ENCODE results near the gene SF1. TPM values are rescaled to one million over a fixed set of nuclear protein-coding genes. Genes with fewer than 3 reads are reported as not detected.

Gene SF1
- total RNA-seq, 2 donors from 2014 or later, result 150 to 470 TPM

- no peaks in the 10 kb centered on the region for H3K27me3 ChIP-seq
- H3K4me3 ChIP-seq, result no peak overlapping the region
- ATAC-seq (no peak), DNase-seq (no peak)
- no peak overlapping the region for H3K27ac ChIP-seq
- TF ChIP-seq CTCF (IDR thresholded peaks at IDR 0.05) (no peak), POLR2A (IDR thresholded peaks at IDR 0.05) (no peak)
- H3K36me3 ChIP-seq (replicated peaks in 1 of 2; ENCODE audit: insufficient read depth in 1 of 2, low read depth in 2 of 2), result peaks cover 8 to 13% of the 10 kb centered on the region in 2 donors
- 71 to 73% methylated on average over 7 of the region's 7 CpGs for WGBS, 2 donors
- H3K4me1 ChIP-seq, result peaks cover 9% of the 10 kb centered on the region
- no peaks in the 10 kb centered on the region for H3K9me3 ChIP-seq
- intact Hi-C loops (cut with DNase I), result no loop called here
Observed at GRCh38 chr11:64760759-64761420, 17.5 kb downstream of the SF1 start.

- H3K4me3 ChIP-seq, result no peak within 1 kb of the TSS
- no peak for TF ChIP-seq POLR2A (IDR thresholded peaks at IDR 0.05)
- no peak for TF ChIP-seq CTCF (IDR thresholded peaks at IDR 0.05)
- H3K27ac ChIP-seq, result no peak within 1 kb of the TSS
- H3K36me3 ChIP-seq (replicated peaks in 1 of 2; ENCODE audit: insufficient read depth in 1 of 2, low read depth in 2 of 2), result peaks cover 4 to 6% of the 10 kb centered on the region in 2 donors
- WGBS, 2 donors, result 66 to 75% methylated on average over 20 to 24 of the region's 24 CpGs
- no peaks in the 10 kb centered on the region for H3K27me3 ChIP-seq
- intact Hi-C loops (cut with DNase I), result no loop called here
- no peaks in the 10 kb centered on the region for H3K9me3 ChIP-seq
- ATAC-seq, result peak; percentile 33
- DNase-seq, result peak in 3 of 4 donors; percentile 27 to 51 (median 51)
- peaks cover 9% of the 10 kb centered on the region for H3K4me1 ChIP-seq
Observed at GRCh38 chr11:64759722-64760719, 18.3 kb downstream of the SF1 start, which contains the start of gene PYGM. TSS of gene PYGM (minus strand) at chr11:64759974. CDS start at chr11:64759898, 76 bp downstream.

GRCh38 chr11:64759131-64759721 is 19.1 kb downstream of the SF1 start:
- Histone ChIP-seq H3K4me1 (peaks cover 9% of the 10 kb centered on the region), H3K27ac (no peak overlapping the region), H3K27me3 (no peaks in the 10 kb centered on the region), H3K36me3 (replicated peaks in 1 of 2; ENCODE audit: insufficient read depth in 1 of 2, low read depth in 2 of 2) (peaks cover 0 to 2% of the 10 kb centered on the region in 2 donors), H3K4me3 (no peak overlapping the region), H3K9me3 (no peaks in the 10 kb centered on the region)
- 77 to 86% methylated on average over 17 to 21 of the region's 21 CpGs for WGBS, 2 donors
- DNase-seq (no peak), ATAC-seq (no peak)
- intact Hi-C loops (cut with DNase I), result no loop called here
- TF ChIP-seq POLR2A (IDR thresholded peaks at IDR 0.05) (no peak), CTCF (IDR thresholded peaks at IDR 0.05) (no peak)

- no peak overlapping the region for H3K27ac ChIP-seq
- no peaks in the 10 kb centered on the region for H3K27me3 ChIP-seq
- no peak for DNase-seq
- H3K36me3 ChIP-seq (replicated peaks in 1 of 2; ENCODE audit: insufficient read depth in 1 of 2, low read depth in 2 of 2), result no peaks in the 10 kb centered on the region
- no peaks in the 10 kb centered on the region for H3K9me3 ChIP-seq
- no peak for ATAC-seq
- no peak for TF ChIP-seq POLR2A (IDR thresholded peaks at IDR 0.05)
- WGBS, 2 donors, result 85 to 87% methylated on average over 7 to 13 of the region's 15 CpGs
- no peak overlapping the region for H3K4me3 ChIP-seq
- intact Hi-C loops (cut with DNase I), result no loop called here
- H3K4me1 ChIP-seq, result peaks cover 2% of the 10 kb centered on the region
Observed at GRCh38 chr11:64758330-64759079, 19.8 kb downstream of the SF1 start.
